Stimulated activated CD4-positive, alpha-beta T cell treated with anti-CD3 and anti-CD28 coated beads, Interleukin-1b, Interleukin-23, amount 100 ng/mL, for 48 hours (primary cell): Measurements from ENCODE around the gene OR6J1.
"Not testable (repeated sequence)": the region's sequence is repeated elsewhere in the genome, so short reads cannot be mapped to it uniquely, and the experiment has no call there.

Source experiments
- DNase-seq: peaks from one replicate; pipeline ENCODE4 v3.0.0-alpha.2; 2020

Gene OR6J1

GRCh38 chr14:22644305-22644635 is at the start of gene OR6J1:
OR6J1 (minus strand) TSS chr14:22644352; CDS start chr14:22634811, 9,541 bp downstream.
- no peak for DNase-seq

- no peak for DNase-seq
Measured at GRCh38 chr14:22692194-22692593, 48.0 kb upstream of the OR6J1 start.

- DNase-seq: no peak
Measured at GRCh38 chr14:22691171-22691570, 47.0 kb upstream of the OR6J1 start.

GRCh38 chr14:22689199-22689598 is 45.0 kb upstream of the OR6J1 start:
- peak; percentile 49 for DNase-seq

- not testable (repeated sequence) for DNase-seq
Measured at GRCh38 chr14:22687969-22688368, 43.8 kb upstream of the OR6J1 start.

- DNase-seq: not testable (repeated sequence)
Measured at GRCh38 chr14:22686176-22686611, 42.0 kb upstream of the OR6J1 start.

GRCh38 chr14:22685467-22685866 is 41.3 kb upstream of the OR6J1 start:
- no peak for DNase-seq

GRCh38 chr14:22683428-22683827 is 39.3 kb upstream of the OR6J1 start:
- DNase-seq: not testable (repeated sequence)

GRCh38 chr14:22678221-22678620 is 34.1 kb upstream of the OR6J1 start:
- no peak for DNase-seq

GRCh38 chr14:22677551-22677950 is 33.4 kb upstream of the OR6J1 start:
- DNase-seq: not testable (repeated sequence)

- no peak for DNase-seq
Measured at GRCh38 chr14:22671622-22672021, 27.5 kb upstream of the OR6J1 start.

GRCh38 chr14:22668863-22669262 is 24.7 kb upstream of the OR6J1 start:
- DNase-seq: no peak

GRCh38 chr14:22668417-22668816 is 24.3 kb upstream of the OR6J1 start:
- no peak for DNase-seq

- no peak for DNase-seq
Measured at GRCh38 chr14:22667881-22668280, 23.7 kb upstream of the OR6J1 start.

- no peak for DNase-seq
Measured at GRCh38 chr14:22666203-22666893, 22.2 kb upstream of the OR6J1 start.

- DNase-seq: no peak
Measured at GRCh38 chr14:22664261-22664660, 20.1 kb upstream of the OR6J1 start.

GRCh38 chr14:22660654-22661053 is 16.5 kb upstream of the OR6J1 start:
- DNase-seq: no peak

- no peak for DNase-seq
Measured at GRCh38 chr14:22658946-22659345, 14.8 kb upstream of the OR6J1 start.

GRCh38 chr14:22657861-22658260 is 13.7 kb upstream of the OR6J1 start:
- no peak for DNase-seq

GRCh38 chr14:22656945-22657731 is 13.0 kb upstream of the OR6J1 start:
- DNase-seq: no peak

GRCh38 chr14:22656226-22656625 is 12.1 kb upstream of the OR6J1 start:
- DNase-seq: no peak

- DNase-seq: peak; percentile 51
Measured at GRCh38 chr14:22653012-22653621, 9.0 kb upstream of the OR6J1 start.

- no peak for DNase-seq
Measured at GRCh38 chr14:22651586-22651985, 7.4 kb upstream of the OR6J1 start.

- DNase-seq: peak; percentile 22
Measured at GRCh38 chr14:22650960-22651521, 6.9 kb upstream of the OR6J1 start.
